ENCODE results near the gene ITCH. TPM values are rescaled to one million over a fixed set of nuclear protein-coding genes. Genes with fewer than 3 reads are reported as not detected.
"Not testable (repeated sequence)": the region's sequence is repeated elsewhere in the genome, so short reads cannot be mapped to it uniquely, and the experiment has no call there.

ITCH gene
- total RNA-seq, 2 donors from 2014 or later = 30.5 to 34.4 TPM

DNA sequence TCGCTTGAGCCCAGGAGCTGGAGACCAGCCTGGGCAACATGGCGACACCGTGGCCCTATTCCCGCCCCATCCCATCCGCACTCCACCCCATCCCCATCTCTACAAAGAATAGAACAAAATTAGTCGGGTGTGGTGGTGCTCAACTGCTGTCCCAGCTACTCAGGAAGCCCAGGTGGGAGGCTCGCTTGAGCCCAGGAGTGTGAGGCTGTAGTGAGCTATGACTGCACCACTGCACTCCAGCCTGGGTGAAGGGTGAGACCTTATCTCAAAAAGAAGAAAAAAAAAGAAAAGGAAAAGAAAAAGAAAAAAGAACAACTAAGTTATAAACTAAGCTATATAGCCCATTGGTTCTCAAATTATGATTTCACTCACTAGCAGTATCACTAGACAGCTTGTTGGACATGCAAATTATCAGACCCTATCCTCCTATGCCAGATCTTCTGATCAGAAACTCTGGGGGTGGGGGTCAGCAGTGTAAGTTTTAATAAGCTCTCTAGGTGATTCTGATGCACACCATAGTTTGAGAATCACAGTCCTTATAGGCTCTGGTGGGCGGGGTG lies 491 bp upstream of the ITCH start:
- Mint-ChIP-seq H3K27me3 (no peaks in the 10 kb centered on the region), H3K4me3 (peak overlapping the region; percentile 91)
- peak; percentile 5 for ATAC-seq (replicated peaks)

DNA sequence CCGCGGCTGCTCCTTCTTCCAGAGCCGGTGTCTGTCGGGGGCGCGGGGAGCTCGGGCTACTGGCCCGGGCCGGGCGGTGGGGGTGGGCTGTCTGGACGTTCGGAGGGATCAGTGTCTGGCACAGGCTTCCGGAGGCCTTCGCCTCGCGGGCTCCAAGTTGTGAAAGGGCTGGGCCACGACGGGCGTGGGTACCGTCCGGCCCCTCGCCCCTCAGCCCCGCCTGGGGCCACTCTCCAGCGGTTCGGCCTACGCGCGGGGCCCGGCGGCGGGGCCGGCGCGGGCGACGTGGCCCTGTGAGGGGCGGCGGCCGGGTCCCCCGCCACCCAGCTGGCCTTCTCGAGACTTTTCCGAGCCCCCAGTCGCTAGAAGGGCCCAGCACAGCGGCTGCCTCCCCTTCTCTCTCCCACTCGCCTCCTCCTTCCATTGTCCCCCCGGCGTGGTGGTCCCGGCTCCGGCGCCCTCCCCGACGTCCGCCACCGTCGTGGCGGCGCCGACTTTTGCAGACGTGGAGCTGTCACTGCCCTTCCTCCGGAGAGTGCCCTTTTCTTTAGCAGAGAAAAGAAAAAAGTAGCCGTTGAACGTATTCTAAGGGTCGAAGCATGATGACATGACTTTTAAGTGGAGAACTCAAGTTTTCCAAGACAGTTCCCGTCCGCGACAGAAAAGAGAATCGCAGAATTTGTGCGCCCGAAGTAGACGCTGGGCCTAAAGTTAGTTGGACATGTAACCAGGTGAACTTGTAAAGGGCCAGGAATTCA lies 571 bp downstream of the ITCH start:
- H3K9me3 Mint-ChIP-seq = no peaks in the 10 kb centered on the region
- no peaks in the 10 kb centered on the region for H3K27me3 Mint-ChIP-seq
- peak overlapping the region; percentile 98 for H3K27ac Mint-ChIP-seq
- peak; percentile 67 for ATAC-seq (replicated peaks)
- H3K36me3 Mint-ChIP-seq (ENCODE audit: low read depth) = peaks cover 25% of the 10 kb centered on the region
- peak overlapping the region; percentile 91 for H3K4me3 Mint-ChIP-seq
- H3K4me1 Mint-ChIP-seq = peaks cover 16% of the 10 kb centered on the region

More for the DNA sequence above, 491 bp upstream of the ITCH start:
- H3K27ac Mint-ChIP-seq = peak overlapping the region; percentile 98
- peaks cover 16% of the 10 kb centered on the region for H3K4me1 Mint-ChIP-seq
- peaks cover 25% of the 10 kb centered on the region for H3K36me3 Mint-ChIP-seq (ENCODE audit: low read depth)
- no peaks in the 10 kb centered on the region for H3K9me3 Mint-ChIP-seq

DNA sequence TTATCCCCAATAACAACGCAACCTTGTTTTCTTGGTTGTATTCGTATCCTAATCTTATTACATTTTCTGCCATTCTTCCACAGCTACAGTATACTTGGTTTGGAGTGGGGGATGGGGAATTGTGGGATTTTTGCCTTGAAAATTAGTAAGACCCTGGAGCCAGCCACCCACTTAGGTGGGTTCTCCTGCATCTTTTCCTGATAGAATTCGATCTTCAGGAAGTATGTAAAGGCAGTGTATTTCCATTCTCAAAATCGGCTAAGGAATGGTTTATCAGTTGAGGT lies 1.1 kb downstream of the ITCH start:
- no peaks in the 10 kb centered on the region for H3K9me3 Mint-ChIP-seq
- H3K4me3 Mint-ChIP-seq = peak overlapping the region; percentile 91
- H3K36me3 Mint-ChIP-seq (ENCODE audit: low read depth) = peaks cover 30% of the 10 kb centered on the region
- no peaks in the 10 kb centered on the region for H3K27me3 Mint-ChIP-seq
- H3K4me1 Mint-ChIP-seq = peaks cover 16% of the 10 kb centered on the region
- ATAC-seq (replicated peaks) = no peak
- H3K27ac Mint-ChIP-seq = peak overlapping the region; percentile 48

DNA sequence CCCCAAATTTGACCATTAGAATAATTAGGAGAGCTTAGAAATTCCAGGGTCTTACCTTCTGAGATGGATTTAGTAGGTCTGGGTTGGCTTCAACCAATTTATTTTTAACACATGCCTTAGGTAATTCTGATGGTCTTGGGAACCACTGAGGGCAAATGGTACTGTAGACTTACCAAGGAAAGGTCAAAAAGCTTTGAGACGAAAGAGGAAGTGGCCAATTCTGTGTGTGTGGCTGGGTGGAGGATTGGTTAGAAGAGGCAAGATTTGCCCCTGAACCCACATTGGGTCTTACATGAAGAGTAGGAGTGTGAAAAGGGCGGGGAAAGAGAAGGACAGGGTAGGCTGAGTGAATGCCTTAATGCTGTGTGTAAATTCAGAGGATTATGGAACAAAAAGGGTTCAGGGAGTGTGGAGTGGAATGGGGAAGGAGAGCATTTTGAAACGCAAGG lies 2.7 kb downstream of the ITCH start:
- H3K36me3 Mint-ChIP-seq (ENCODE audit: low read depth) = peaks cover 46% of the 10 kb centered on the region
- ATAC-seq (replicated peaks) = peak; percentile 13
- peak overlapping the region; percentile 36 for H3K4me3 Mint-ChIP-seq
- H3K9me3 Mint-ChIP-seq = no peaks in the 10 kb centered on the region
- H3K4me1 Mint-ChIP-seq = peaks cover 16% of the 10 kb centered on the region
- H3K27me3 Mint-ChIP-seq = no peaks in the 10 kb centered on the region
- H3K27ac Mint-ChIP-seq = peak overlapping the region; percentile 29

DNA sequence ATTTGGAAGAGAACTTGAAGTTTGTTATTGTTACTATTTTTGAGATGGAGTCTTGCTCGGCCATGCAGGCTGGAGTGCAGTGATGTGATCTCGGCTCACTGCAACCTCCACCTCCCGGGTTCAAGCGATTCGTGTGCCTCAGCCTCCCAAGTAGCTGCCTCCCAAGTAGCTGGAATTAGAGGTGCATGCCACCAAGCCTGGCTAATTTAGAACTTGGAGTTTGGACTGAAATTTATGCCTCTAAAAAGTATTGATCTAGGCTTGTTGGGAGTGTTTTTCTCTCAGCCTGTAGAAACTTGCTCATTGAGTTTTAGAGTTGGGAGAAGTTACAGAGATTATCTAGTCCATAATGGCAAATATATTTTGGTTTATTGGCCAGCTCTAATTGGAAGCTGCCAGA lies 4.1 kb downstream of the ITCH start:
- no peaks in the 10 kb centered on the region for H3K27me3 Mint-ChIP-seq
- peaks cover 58% of the 10 kb centered on the region for H3K36me3 Mint-ChIP-seq (ENCODE audit: low read depth)
- no peaks in the 10 kb centered on the region for H3K9me3 Mint-ChIP-seq
- peaks cover 16% of the 10 kb centered on the region for H3K4me1 Mint-ChIP-seq
- peak overlapping the region; percentile 29 for H3K4me3 Mint-ChIP-seq
- H3K27ac Mint-ChIP-seq = no peak overlapping the region
- no peak for ATAC-seq (replicated peaks)

DNA sequence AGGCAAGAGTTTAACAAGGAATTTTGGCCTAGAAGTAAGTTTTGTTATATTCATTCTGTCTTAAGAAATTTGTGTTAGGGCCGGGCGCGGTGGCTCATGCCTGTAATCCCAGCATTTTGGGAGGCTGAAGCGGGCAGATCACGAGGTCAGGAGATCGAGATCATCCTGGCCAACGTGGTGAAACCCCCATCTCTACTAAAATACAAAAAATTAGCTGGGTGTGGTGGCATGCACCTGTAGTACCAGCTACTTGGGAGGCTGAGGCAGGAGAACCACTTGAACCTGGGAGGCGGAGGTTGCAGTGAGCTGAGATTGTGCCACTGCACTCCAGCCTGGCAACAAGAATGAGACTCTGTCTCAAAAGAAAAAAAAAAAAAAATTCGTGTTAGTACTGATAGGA lies 4.8 kb downstream of the ITCH start:
- peaks cover 16% of the 10 kb centered on the region for H3K4me1 Mint-ChIP-seq
- H3K27me3 Mint-ChIP-seq; H3K9me3 Mint-ChIP-seq; H3K27ac Mint-ChIP-seq; ATAC-seq (replicated peaks); H3K4me3 Mint-ChIP-seq: not testable (repeated sequence)
- peaks cover 63% of the 10 kb centered on the region for H3K36me3 Mint-ChIP-seq (ENCODE audit: low read depth)

DNA sequence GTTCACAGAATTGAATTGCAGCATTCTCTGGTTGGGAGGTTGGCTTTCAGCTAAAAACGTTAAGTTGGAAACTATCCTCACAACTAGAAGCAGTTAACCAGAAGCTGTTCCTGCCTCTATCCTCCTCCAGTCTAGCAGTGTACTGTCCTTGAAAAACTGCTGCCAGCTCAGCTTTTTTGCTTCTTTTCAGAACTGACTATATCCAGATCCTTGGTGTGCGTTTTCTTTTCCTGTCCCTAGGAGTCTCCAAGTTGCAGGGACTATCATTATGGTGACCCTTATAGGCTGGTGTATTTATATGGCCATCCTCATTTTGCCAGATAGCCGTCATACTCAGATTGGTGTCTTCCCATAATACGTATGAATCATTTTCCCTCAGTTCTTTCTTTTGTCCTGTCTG lies 5.5 kb downstream of the ITCH start:
- peak overlapping the region; percentile 11 for H3K4me3 Mint-ChIP-seq
- peak overlapping the region; percentile 12 for H3K27ac Mint-ChIP-seq
- no peak for ATAC-seq (replicated peaks)
- H3K27me3 Mint-ChIP-seq = no peaks in the 10 kb centered on the region
- H3K36me3 Mint-ChIP-seq (ENCODE audit: low read depth) = peaks cover 64% of the 10 kb centered on the region
- H3K9me3 Mint-ChIP-seq = no peaks in the 10 kb centered on the region
- H3K4me1 Mint-ChIP-seq = peaks cover 16% of the 10 kb centered on the region

DNA sequence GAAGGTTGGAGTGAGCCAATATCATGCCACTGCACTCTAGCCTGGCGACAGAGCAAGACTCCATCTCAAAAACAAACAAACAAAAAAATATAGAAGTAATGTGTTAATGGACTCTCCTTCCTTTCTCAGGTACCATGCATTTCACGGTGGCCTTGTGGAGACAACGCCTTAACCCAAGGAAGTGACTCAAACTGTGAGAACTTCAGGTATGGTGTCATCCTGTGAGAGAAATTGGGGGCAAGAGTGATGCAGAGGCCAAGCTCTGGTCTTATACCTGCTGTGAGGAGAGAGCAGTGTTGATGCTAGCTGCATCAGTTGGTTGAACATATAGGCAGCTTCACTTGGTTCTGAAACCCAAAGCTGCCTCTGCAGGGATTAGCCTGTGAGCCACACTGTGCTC lies 6.2 kb downstream of the ITCH start:
- peak overlapping the region; percentile 11 for H3K4me3 Mint-ChIP-seq
- ATAC-seq (replicated peaks) = peak; percentile 90
- no peaks in the 10 kb centered on the region for H3K27me3 Mint-ChIP-seq
- peaks cover 71% of the 10 kb centered on the region for H3K36me3 Mint-ChIP-seq (ENCODE audit: low read depth)
- peak overlapping the region; percentile 12 for H3K27ac Mint-ChIP-seq
- peaks cover 16% of the 10 kb centered on the region for H3K4me1 Mint-ChIP-seq
- no peaks in the 10 kb centered on the region for H3K9me3 Mint-ChIP-seq

DNA sequence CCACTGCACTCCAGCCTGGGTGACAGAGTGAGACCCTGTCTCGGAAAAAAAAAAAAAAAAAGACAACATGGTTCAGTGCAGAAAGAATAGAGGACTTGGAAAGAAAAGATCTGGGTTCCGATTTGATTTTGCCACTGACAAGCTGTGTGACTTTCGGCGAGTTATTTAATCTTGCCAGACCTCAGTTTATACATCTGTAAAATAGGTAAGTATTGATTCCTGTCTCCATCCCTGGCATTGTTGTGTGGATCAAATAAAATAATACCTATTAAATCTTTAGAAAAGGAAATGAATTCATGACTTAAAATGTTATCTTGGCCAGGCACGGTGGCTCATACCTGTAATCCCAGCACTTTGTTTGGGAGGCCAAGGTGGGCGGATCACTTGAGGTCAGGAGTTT lies 7.0 kb downstream of the ITCH start:
- Mint-ChIP-seq H3K27ac (no peak overlapping the region), H3K36me3 (ENCODE audit: low read depth) (peaks cover 77% of the 10 kb centered on the region), H3K4me3 (no peak overlapping the region), H3K27me3 (no peaks in the 10 kb centered on the region), H3K9me3 (no peaks in the 10 kb centered on the region), H3K4me1 (peaks cover 16% of the 10 kb centered on the region)
- no peak for ATAC-seq (replicated peaks)

DNA sequence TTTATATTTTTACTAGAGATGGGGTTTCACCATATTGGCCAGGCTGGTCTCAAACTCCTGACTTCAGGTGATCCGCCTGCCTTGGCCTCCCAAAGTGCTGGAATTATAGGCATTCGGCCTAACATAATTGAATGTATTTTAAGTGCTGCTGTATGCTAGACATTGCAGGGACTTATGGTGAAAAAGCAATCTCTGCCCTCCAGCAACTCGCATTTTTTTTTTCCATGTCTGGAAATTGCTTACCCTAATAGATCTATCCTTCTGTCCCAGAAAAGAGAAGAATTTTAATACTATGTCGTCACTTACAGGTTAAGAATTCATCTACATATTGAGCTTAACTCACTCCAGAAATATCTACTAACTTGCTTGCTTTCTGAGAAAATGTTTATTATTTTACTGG lies 10.4 kb downstream of the ITCH start:
- no peak overlapping the region for H3K4me3 Mint-ChIP-seq
- no peaks in the 10 kb centered on the region for H3K9me3 Mint-ChIP-seq
- peaks cover 81% of the 10 kb centered on the region for H3K36me3 Mint-ChIP-seq (ENCODE audit: low read depth)
- no peak overlapping the region for H3K27ac Mint-ChIP-seq
- ATAC-seq (replicated peaks) = no peak
- peaks cover 13% of the 10 kb centered on the region for H3K4me1 Mint-ChIP-seq
- H3K27me3 Mint-ChIP-seq = no peaks in the 10 kb centered on the region

DNA sequence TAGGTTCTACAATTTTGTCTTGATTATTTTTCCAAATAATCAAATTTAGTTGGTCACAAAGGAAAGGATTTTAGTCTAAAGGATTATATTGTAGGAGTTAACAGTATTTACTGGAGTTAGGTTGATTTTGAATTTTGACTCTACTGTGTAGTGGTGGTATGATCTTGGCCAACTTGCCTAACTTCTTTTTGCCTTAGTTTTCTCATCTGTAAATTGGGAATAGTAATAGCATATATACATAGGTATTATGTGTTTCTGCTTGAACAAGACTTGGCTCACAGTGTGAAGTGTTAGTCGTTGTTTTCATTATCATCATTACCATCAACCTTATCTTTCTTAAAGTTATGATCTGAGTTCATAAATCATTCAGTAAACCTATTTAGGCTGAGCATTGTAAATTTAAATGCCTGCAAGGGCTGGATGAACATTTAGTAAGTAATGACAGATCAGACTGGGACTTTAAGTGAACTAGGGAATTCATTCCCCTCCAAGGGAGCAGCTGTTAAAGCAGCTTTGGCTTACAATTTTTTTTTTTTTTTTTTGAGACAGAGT lies 11.2 kb downstream of the ITCH start:
- ATAC-seq (replicated peaks) = no peak
- H3K27me3 Mint-ChIP-seq = no peaks in the 10 kb centered on the region
- H3K27ac Mint-ChIP-seq = no peak overlapping the region
- H3K36me3 Mint-ChIP-seq (ENCODE audit: low read depth) = peaks cover 83% of the 10 kb centered on the region
- H3K9me3 Mint-ChIP-seq = no peaks in the 10 kb centered on the region
- peaks cover 13% of the 10 kb centered on the region for H3K4me1 Mint-ChIP-seq
- H3K4me3 Mint-ChIP-seq = no peak overlapping the region

DNA sequence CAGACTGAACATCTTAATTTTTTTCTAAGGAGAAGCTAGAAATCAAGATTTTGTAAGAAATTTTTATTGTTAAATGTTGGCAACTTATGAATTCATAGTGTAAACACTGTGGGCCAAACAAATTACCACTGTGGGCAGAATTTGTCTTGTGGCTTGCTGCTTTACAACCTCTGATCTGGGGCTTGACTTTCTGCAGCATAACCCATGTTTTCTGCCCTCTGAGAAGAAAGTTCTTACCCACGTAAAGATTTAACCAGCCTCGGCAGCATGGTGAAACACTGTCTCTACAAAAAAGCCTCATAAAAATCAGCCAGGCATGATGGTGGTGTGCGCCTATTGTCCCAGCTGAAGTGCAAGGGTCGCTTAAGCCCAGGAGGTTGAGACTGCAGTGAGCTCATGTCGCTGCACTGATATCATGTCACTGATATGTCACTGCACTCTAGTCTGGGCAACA lies 12.9 kb downstream of the ITCH start:
- Mint-ChIP-seq H3K27me3 (no peaks in the 10 kb centered on the region), H3K9me3 (no peaks in the 10 kb centered on the region), H3K27ac (no peak overlapping the region), H3K4me3 (no peak overlapping the region), H3K36me3 (ENCODE audit: low read depth) (peaks cover 79% of the 10 kb centered on the region), H3K4me1 (peaks cover 13% of the 10 kb centered on the region)
- no peak for ATAC-seq (replicated peaks)

DNA sequence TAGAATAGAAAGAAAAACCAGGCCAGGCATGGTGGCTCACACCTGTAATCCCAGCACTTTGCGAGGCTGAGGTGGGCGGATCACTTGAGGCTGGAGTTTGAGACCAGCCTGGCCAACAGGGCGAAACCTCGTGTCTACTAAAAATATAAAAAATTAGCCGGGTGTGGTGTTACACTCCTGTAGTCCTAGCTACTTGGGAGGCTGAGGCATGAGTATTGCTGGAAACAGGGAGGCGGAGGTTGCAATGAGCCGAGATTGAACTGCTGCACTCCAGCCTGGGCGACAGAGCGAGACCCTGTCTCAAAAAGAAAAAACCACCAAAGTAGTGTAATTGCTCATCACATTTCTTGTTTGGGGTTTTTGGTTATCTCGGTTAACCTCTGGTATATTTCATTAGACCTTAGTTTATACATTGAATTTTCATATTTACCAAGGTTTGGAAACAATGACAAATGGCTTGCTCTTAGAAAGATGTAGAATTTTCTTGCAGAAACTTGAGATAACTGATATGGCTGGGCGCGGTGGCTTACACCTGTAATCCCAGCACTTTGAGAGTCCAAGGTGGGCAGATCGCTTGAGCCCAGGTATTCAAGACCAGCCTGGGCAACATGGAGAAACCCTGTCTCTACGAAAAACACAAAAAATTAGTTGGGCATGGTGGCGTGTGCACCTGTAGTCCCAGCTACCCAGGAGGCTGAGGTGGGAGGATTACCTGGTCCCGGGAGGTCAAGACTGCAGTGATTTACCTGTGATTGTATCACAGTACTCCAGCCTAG lies 14.2 kb downstream of the ITCH start:
- H3K4me3 Mint-ChIP-seq = peak overlapping the region; percentile 34
- peaks cover 78% of the 10 kb centered on the region for H3K36me3 Mint-ChIP-seq (ENCODE audit: low read depth)
- H3K9me3 Mint-ChIP-seq = no peaks in the 10 kb centered on the region
- H3K4me1 Mint-ChIP-seq = peaks cover 13% of the 10 kb centered on the region
- H3K27ac Mint-ChIP-seq = peak overlapping the region; percentile 4
- peak; percentile 82 for ATAC-seq (replicated peaks)
- H3K27me3 Mint-ChIP-seq = no peaks in the 10 kb centered on the region

DNA sequence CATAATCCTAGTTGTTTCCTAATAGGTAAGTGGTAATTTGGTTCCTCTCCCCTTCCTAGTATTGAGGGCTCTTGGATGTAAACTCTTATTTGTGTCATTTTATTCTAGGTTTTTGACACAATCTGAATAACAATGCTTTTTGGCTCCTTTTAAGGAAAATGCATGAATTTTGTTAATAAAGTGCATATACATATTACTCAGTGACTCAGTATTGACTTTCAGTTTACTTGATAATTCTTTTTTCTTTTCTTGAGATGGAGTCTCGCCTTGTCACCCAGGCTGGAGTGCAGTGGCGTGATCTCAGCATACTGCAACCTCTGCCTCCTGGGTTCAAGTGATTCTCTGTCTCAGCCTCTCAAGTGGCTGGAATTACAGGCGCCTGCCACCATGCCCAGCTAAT lies 19.1 kb downstream of the ITCH start:
- Mint-ChIP-seq H3K4me3 (no peak overlapping the region), H3K4me1 (peaks cover 4% of the 10 kb centered on the region), H3K9me3 (no peaks in the 10 kb centered on the region), H3K27me3 (no peaks in the 10 kb centered on the region), H3K36me3 (ENCODE audit: low read depth) (peaks cover 38% of the 10 kb centered on the region), H3K27ac (no peak overlapping the region)
- no peak for ATAC-seq (replicated peaks)

Data from activated T-helper 17 cell treated with anti-CD3 and anti-CD28 coated beads, Interleukin-2, amount 50 U/mL, for 72 hours (primary cell).